Neural progenitor cell (in vitro differentiated cells): ENCODE results near the gene P3H2.

Source experiments
- CTCF ChIP-seq: fragments of 200-600 bp; sonication (generic); IDR thresholded peaks from 2 replicates; pipeline ENCODE4 v1.5.1; 2017; ENCODE audit warnings: antibody characterized with exemption, mild to moderate bottlenecking
- EZH2 ChIP-seq: fragments of 200-600 bp; sonication (generic); IDR thresholded peaks from 2 replicates; pipeline ENCODE4 v1.6.1; 2017; ENCODE audit warnings: antibody characterized with exemption, mild to moderate bottlenecking, moderate library complexity
- EZH2phosphoT487 ChIP-seq: fragments of 200-600 bp; sonication (generic); IDR thresholded peaks from 2 replicates; pipeline ENCODE4 v1.6.1; 2017; ENCODE audit warnings: antibody characterized with exemption

GRCh38 chr3:190064659-190065058 is 56.0 kb downstream of the P3H2 start:
- TF ChIP-seq CTCF (no peak), EZH2 (no peak), EZH2phosphoT487 (no peak)
